HepG2 (cell line): Measurements from ENCODE around the gene FTCD. TPM values are rescaled to one million over a fixed set of nuclear protein-coding genes. Genes with fewer than 3 reads are reported as not detected.

Experiments used
- CENPT ChIP-seq: sonication (generic); formaldehyde crosslinking; IDR thresholded peaks from 2 replicates; pipeline ENCODE4 v1.8.0; 2022; ENCODE audit warnings: low read depth, mild to moderate bottlenecking, moderate library complexity, missing genetic modification reagents
- IKZF4 ChIP-seq: sonication (generic); formaldehyde crosslinking; IDR thresholded peaks from 2 replicates; pipeline ENCODE4 v1.5.1; 2020; ENCODE audit warnings: borderline replicate concordance, mild to moderate bottlenecking, low read depth, missing genetic modification reagents; ENCODE audit errors: not compliant biosample characterization
- ISL2 ChIP-seq: sonication (generic); formaldehyde crosslinking; IDR thresholded peaks from 2 replicates; pipeline ENCODE4 v1.5.0; 2020; ENCODE audit warnings: missing genetic modification reagents
- KLF11 ChIP-seq: IDR thresholded peaks from 2 replicates; pipeline ENCODE4 v1.6.1; 2016; ENCODE audit warnings: missing compliant biosample characterization
- KLF16 ChIP-seq, 2 experiments: sonication (generic) in 1 of 2; formaldehyde crosslinking in 1 of 2; IDR thresholded peaks; 2 replicates each; pipeline versions ENCODE4 v1.6.1 to v1.8.0; 2016 to 2023; ENCODE audit warnings: missing genetic modification reagents in 2 of 2, missing compliant biosample characterization in 1 of 2
- NR2F1 ChIP-seq, 2 experiments: fragments of 450-650 bp in 1 of 2; formaldehyde crosslinking in 1 of 2; IDR thresholded peaks; 2 replicates each; pipeline versions ENCODE4 v1.5.0 to v1.6.1; 2016 to 2020; ENCODE audit warnings: mild to moderate bottlenecking in 1 of 2, missing compliant biosample characterization in 1 of 2, missing genetic modification reagents in 1 of 2, moderate library complexity in 1 of 2
- NR3C1 ChIP-seq: sonication (generic); formaldehyde crosslinking; IDR thresholded peaks from 2 replicates; pipeline ENCODE4 v1.4.0; 2020; ENCODE audit warnings: missing genetic modification reagents
- RARG ChIP-seq: sonication (generic); formaldehyde crosslinking; IDR thresholded peaks from 2 replicates; pipeline ENCODE4 v1.4.0; 2020; ENCODE audit warnings: low read depth, mild to moderate bottlenecking, missing genetic modification reagents
- TERF1 ChIP-seq: sonication (generic); formaldehyde crosslinking; IDR thresholded peaks from 2 replicates; pipeline ENCODE4 v1.8.0; 2022; ENCODE audit warnings: mild to moderate bottlenecking, missing genetic modification reagents, moderate library complexity
- TFAP4 ChIP-seq: sonication (generic); IDR thresholded peaks from 2 replicates; pipeline ENCODE4 v1.6.1; 2016; ENCODE audit warnings: low read depth, borderline replicate concordance
- TGIF2 ChIP-seq: IDR thresholded peaks from 2 replicates; pipeline ENCODE4 v1.6.1; 2016; ENCODE audit warnings: control low read depth, missing compliant biosample characterization
- XRCC5 ChIP-seq: fragments of 200-400 bp; formaldehyde crosslinking; optimal IDR thresholded peaks from 2 replicates; pipeline ENCODE3; 2017; ENCODE audit warnings: mild to moderate bottlenecking, low read length
- ZBTB37 ChIP-seq: sonication (generic); formaldehyde crosslinking; IDR thresholded peaks from 2 replicates; pipeline ENCODE4 v1.4.0; 2020; ENCODE audit warnings: mild to moderate bottlenecking, missing genetic modification reagents
- ZNF331 ChIP-seq: sonication (generic); formaldehyde crosslinking; IDR thresholded peaks from 2 replicates; pipeline ENCODE4 v1.4.0; 2020; ENCODE audit warnings: missing genetic modification reagents
- ZNF563 ChIP-seq: sonication (generic); formaldehyde crosslinking; IDR thresholded peaks from 2 replicates; pipeline ENCODE4 v1.8.0; 2022; ENCODE audit warnings: mild to moderate bottlenecking, moderate library complexity, missing genetic modification reagents
- ZNF597 ChIP-seq: sonication (generic); formaldehyde crosslinking; IDR thresholded peaks from 2 replicates; pipeline ENCODE4 v1.5.0; 2020; ENCODE audit warnings: missing genetic modification reagents
- ZNF609 ChIP-seq: sonication (generic); formaldehyde crosslinking; IDR thresholded peaks from 2 replicates; pipeline ENCODE4 v1.4.0; 2020; ENCODE audit warnings: mild to moderate bottlenecking, missing genetic modification reagents, borderline replicate concordance
- ZNF878 ChIP-seq: sonication (generic); formaldehyde crosslinking; IDR thresholded peaks from 2 replicates; pipeline ENCODE4 v1.8.1; 2023; ENCODE audit warnings: mild to moderate bottlenecking, missing genetic modification reagents, moderate library complexity
- polyA plus RNA-seq, 8 experiments: library from polyadenylated mRNA; depleted of rRNA in 3 of 8; stranded (reverse) in 7 of 8; unstranded in 1 of 8; fragments of >200 nt; fragmentation: Illumina TruSeq in 4 of 8; extraction: Trizol in 4 of 8; gene quantifications; 2 replicates each; pipeline versions ENCODE4 v1.2.1 to v1.2.3, GENCODE V29; 2011 to 2016; ENCODE audit warnings: low read depth in 4 of 8, missing spikeins in 1 of 8, mixed read lengths in 1 of 8; ENCODE audit not compliant: insufficient read depth in 1 of 8
- total RNA-seq, 5 experiments: library from RNA; depleted of rRNA; stranded (reverse); fragments of >200 nt; fragmentation: Illumina TruSeq; extraction: Trizol; gene quantifications; 2 replicates each; pipeline ENCODE4 v1.2.3, GENCODE V29; 2016; ENCODE audit warnings: low read depth in 1 of 5

Gene FTCD
- total and polyA plus RNA-seq, 2 of the 13 experiments (the other 11 are each of a cell fraction or from before 2014, with no cell fraction given): 75.7 to 105 TPM

GRCh38 chr21:46155514-46156377 is at the start of gene FTCD (continued):
- TF ChIP-seq ZNF609 (CRISPR knock-in tag) (peak; percentile 61; the same call in 1 of the 2 replicates), NR2F1 (CRISPR knock-in tag; IDR thresholded peaks at IDR 0.05) (peak; percentile 80 to 89; a peak in 3 of 4 replicates), IKZF4 (CRISPR knock-in tag) (no peak), KLF11 (CRISPR knock-in tag) (no peak), CENPT (no peak; the same call in 1 of the 2 replicates), XRCC5 (peak; percentile 56), ZNF597 (CRISPR knock-in tag) (no peak), KLF16 (CRISPR knock-in tag; IDR thresholded peaks at IDR 0.05) (peak in 1 of 2 experiments; percentile 42; a peak in 1 of 4 replicates), ZBTB37 (CRISPR knock-in tag) (no peak), RARG (CRISPR knock-in tag) (no peak), NR3C1 (CRISPR knock-in tag) (no peak), TGIF2 (CRISPR knock-in tag) (peak; percentile 70; the same call in 1 of the 2 replicates), ZNF563 (CRISPR knock-in tag) (peak; percentile 82), ISL2 (CRISPR knock-in tag) (peak; percentile 54), TERF1 (CRISPR knock-in tag) (0 out of 2 replicates have a peak, but pooled peaks have one; percentile 53), ZNF331 (CRISPR knock-in tag) (0 out of 2 replicates have a peak, but pooled peaks have one; percentile 67), TFAP4 (peak; percentile 79; the same call in 1 of the 2 replicates), ZNF878 (no peak; the same call in 1 of the 2 replicates)
